ENCODE measurements around the gene ACER3. TPM values are rescaled to one million over a fixed set of nuclear protein-coding genes. Genes with fewer than 3 reads are reported as not detected.

The ACER3 gene
- total and polyA plus RNA-seq, 4 donors, result 1.9 to 5.9 (median 4.2) TPM

GRCh38 chr11:77035580-77035979, 174.9 kb downstream of the ACER3 start:
- peak; percentile 20 for DNase-seq (ENCODE audit: low spot score)
- H3K4me3 ChIP-seq (ENCODE audit: low read depth in 1 of 3, low read length in 3 of 3), result no peak overlapping the region

DNA sequence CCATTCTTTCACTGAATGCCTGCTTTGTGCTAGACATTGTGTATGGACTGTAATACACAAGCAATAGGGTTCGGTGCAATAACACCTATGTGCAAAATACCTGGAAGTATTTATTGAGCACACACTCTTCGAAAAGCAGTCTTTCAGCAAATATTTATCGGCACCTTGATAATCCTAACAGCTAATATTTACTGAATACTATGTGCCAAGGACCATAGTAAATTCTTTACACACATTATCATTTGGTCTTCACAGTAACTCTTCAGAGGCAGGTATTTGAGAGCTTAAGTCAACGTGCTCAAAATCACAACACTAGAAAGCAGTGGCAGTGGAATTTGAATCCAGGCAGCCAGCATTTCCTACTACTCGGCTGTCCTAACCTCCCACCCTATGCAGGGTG, 175.7 kb downstream of the ACER3 start:
- no peak for DNase-seq (ENCODE audit: low spot score)
- H3K27ac ChIP-seq (ENCODE audit: low read depth in 1 of 2, low read length in 2 of 2), result no peak overlapping the region
- no peaks in the 10 kb centered on the region for H3K9me3 ChIP-seq (ENCODE audit: control insufficient read depth in 4 of 4, low read length in 3 of 4)
- peaks cover 0 to 12% (median 3%) of the 10 kb centered on the region in 4 donors for H3K4me1 ChIP-seq (ENCODE audit: control insufficient read depth in 4 of 4, insufficient read depth in 4 of 4, low read length in 3 of 4)
- no peak overlapping the region for H3K4me3 ChIP-seq (ENCODE audit: low read depth in 1 of 3, low read length in 3 of 3)
- WGBS, result 26% methylated on average over 5 of the region's 5 CpGs
- H3K36me3 ChIP-seq (ENCODE audit: control insufficient read depth in 4 of 4, insufficient read depth in 3 of 4, low read depth in 1 of 4, low read length in 3 of 4), result no peaks in the 10 kb centered on the region
- H3K9ac ChIP-seq (ENCODE audit: low read depth in 1 of 2, low read length in 2 of 2), result no peak overlapping the region
- H3K27me3 ChIP-seq (ENCODE audit: control insufficient read depth in 4 of 4, insufficient read depth in 4 of 4, low read length in 3 of 4), result peaks cover 0 to 7% (median 1%) of the 10 kb centered on the region in 4 donors
- no peak for TF ChIP-seq ZBTB33 (IDR thresholded peaks at IDR 0.05)
- TF ChIP-seq YY1 (IDR thresholded peaks at IDR 0.05), result no peak
- TF ChIP-seq EGR1 (IDR thresholded peaks at IDR 0.05; ENCODE audit: low read depth in 2 of 2), result no peak
- TF ChIP-seq HNF4A (conservative IDR thresholded peaks at IDR 0.05), result no peak
- no peak for TF ChIP-seq NR2F2 (IDR thresholded peaks at IDR 0.05)
- TF ChIP-seq ATF3 (IDR thresholded peaks at IDR 0.05), result no peak
- no peak for TF ChIP-seq RXRA (IDR thresholded peaks at IDR 0.05)
- TF ChIP-seq JUND (IDR thresholded peaks at IDR 0.05), result no peak
- no peak for TF ChIP-seq HNF4G (IDR thresholded peaks at IDR 0.05)
- TF ChIP-seq, protein P1, sequence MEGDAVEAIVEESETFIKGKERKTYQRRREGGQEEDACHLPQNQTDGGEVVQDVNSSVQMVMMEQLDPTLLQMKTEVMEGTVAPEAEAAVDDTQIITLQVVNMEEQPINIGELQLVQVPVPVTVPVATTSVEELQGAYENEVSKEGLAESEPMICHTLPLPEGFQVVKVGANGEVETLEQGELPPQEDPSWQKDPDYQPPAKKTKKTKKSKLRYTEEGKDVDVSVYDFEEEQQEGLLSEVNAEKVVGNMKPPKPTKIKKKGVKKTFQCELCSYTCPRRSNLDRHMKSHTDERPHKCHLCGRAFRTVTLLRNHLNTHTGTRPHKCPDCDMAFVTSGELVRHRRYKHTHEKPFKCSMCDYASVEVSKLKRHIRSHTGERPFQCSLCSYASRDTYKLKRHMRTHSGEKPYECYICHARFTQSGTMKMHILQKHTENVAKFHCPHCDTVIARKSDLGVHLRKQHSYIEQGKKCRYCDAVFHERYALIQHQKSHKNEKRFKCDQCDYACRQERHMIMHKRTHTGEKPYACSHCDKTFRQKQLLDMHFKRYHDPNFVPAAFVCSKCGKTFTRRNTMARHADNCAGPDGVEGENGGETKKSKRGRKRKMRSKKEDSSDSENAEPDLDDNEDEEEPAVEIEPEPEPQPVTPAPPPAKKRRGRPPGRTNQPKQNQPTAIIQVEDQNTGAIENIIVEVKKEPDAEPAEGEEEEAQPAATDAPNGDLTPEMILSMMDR (IDR thresholded peaks at IDR 0.05; ENCODE audit: low read depth, low read length, missing input control), result no peak
- no peak for TF ChIP-seq RAD21 (IDR thresholded peaks at IDR 0.05)
- no peak for TF ChIP-seq TAF1 (conservative IDR thresholded peaks at IDR 0.05)
- TF ChIP-seq, protein P2, sequence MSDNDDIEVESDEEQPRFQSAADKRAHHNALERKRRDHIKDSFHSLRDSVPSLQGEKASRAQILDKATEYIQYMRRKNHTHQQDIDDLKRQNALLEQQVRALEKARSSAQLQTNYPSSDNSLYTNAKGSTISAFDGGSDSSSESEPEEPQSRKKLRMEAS (IDR thresholded peaks at IDR 0.05), result no peak
- no peak for TF ChIP-seq FOXA1 (IDR thresholded peaks at IDR 0.05)
- TF ChIP-seq FOXA2 (IDR thresholded peaks at IDR 0.05), result no peak
- no peak for TF ChIP-seq SP1 (IDR thresholded peaks at IDR 0.05)
- no peak for TF ChIP-seq GABPA (IDR thresholded peaks at IDR 0.05 in 1 of 2, conservative IDR thresholded peaks at IDR 0.05 in 1 of 2)

More at GRCh38 chr11:77035580-77035979, 174.9 kb downstream of the ACER3 start:
- H3K9me3 ChIP-seq (ENCODE audit: control insufficient read depth in 4 of 4, low read length in 3 of 4), result no peaks in the 10 kb centered on the region
- no peaks in the 10 kb centered on the region for H3K36me3 ChIP-seq (ENCODE audit: control insufficient read depth in 4 of 4, insufficient read depth in 3 of 4, low read depth in 1 of 4, low read length in 3 of 4)
- H3K4me1 ChIP-seq (ENCODE audit: control insufficient read depth in 4 of 4, insufficient read depth in 4 of 4, low read length in 3 of 4), result peaks cover 0 to 12% (median 3%) of the 10 kb centered on the region in 4 donors
- H3K27ac ChIP-seq (ENCODE audit: low read depth in 1 of 2, low read length in 2 of 2), result no peak overlapping the region
- peaks cover 0 to 8% (median 5%) of the 10 kb centered on the region in 4 donors for H3K27me3 ChIP-seq (ENCODE audit: control insufficient read depth in 4 of 4, insufficient read depth in 4 of 4, low read length in 3 of 4)
- no peak for TF ChIP-seq GABPA (IDR thresholded peaks at IDR 0.05 in 1 of 2, conservative IDR thresholded peaks at IDR 0.05 in 1 of 2)
- TF ChIP-seq, protein P2 (IDR thresholded peaks at IDR 0.05), result no peak
- no peak for TF ChIP-seq SP1 (IDR thresholded peaks at IDR 0.05)
- TF ChIP-seq ATF3 (IDR thresholded peaks at IDR 0.05), result no peak
- no peak for TF ChIP-seq HNF4G (IDR thresholded peaks at IDR 0.05)
- TF ChIP-seq ZBTB33 (IDR thresholded peaks at IDR 0.05), result no peak
- no peak for TF ChIP-seq FOXA2 (IDR thresholded peaks at IDR 0.05)
- TF ChIP-seq, protein P1 (IDR thresholded peaks at IDR 0.05; ENCODE audit: low read depth, low read length, missing input control), result no peak
- TF ChIP-seq HNF4A (conservative IDR thresholded peaks at IDR 0.05), result no peak
- 57% methylated on average over 5 of the region's 5 CpGs for WGBS
- H3K9ac ChIP-seq (ENCODE audit: low read depth in 1 of 2, low read length in 2 of 2), result no peak overlapping the region

All from liver (tissue), 9 donors.